Measurements from ENCODE around the gene SELENOS.

The SELENOS gene, protein sequence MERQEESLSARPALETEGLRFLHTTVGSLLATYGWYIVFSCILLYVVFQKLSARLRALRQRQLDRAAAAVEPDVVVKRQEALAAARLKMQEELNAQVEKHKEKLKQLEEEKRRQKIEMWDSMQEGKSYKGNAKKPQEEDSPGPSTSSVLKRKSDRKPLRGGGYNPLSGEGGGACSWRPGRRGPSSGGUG

DNA sequence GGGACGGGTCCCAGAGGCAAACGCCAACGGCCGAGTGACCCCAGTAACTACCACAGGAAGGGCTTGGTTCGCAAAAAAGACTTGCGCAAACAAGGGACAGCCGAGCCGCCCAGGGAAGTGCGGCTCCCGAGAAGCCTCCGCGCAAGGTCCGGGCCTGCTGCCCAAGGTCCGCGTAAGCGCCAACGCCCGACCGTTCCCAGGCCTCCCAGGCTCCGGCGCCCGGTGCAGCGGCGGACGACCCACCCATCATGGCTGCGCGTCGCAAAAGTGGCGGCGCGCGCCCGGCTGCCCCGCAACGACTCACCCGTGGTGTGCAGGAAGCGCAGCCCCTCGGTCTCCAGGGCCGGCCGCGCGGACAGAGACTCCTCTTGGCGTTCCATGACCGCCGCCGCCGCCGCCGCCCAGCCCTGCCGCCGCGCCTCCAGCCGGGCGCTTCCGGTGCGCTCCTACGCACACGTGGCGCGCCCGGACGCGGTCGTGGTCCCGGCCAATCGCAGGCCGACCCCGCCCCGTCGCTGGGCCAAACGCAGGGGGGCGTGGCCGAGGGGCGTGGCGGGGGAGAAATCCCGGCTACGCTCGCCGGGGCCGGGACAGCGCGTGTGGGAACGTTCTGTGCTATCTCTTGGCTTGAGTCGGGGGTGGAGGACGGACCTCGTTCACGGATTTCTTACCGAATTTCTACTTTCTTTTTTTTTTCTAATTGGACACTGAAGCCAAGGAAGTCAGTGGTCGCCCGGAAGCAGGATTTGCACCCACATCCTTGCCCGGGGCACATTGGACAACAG, at the start of gene SELENOS:
TSS of gene SELENOS (minus strand) at position 448 of the 785 bp plus-strand sequence. CDS start at position 380, 68 bp downstream.
- DNase-seq (ENCODE audit: low spot score), result peak; percentile 81

DNA sequence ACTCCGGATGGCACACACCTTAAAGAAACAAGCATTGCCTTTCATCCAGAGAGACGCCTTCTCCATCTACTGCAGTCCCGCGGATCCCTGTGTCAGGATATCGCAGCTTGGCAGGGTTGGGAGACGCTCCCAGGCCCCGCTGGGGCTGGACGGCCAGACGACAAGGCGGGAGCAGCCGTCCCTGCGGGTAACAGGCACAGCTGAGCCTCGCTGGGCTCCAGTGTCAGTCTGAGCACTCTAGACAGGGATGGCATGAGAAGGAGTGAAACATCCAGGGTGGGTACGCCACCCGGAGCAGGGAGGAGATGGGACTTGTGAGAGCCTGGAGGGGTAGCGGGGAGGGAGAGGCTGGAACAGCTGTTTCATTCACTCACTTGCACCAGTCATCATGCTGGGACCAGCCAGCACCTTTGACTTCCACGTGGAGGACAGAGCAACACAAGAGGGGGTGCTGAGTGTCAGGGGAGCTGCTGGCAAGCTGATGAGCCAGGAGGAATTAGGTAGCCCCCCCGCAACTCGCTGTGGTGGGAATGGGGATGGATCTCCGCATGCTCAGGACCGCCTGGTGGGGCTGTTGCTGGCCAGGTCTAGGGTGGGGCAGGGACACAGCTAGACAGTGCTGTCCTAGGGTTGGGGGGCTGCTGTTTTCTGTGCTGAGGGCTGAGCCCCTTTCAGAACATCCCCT, 49.3 kb upstream of the SELENOS start:
- no peak for DNase-seq (ENCODE audit: low spot score)

DNA sequence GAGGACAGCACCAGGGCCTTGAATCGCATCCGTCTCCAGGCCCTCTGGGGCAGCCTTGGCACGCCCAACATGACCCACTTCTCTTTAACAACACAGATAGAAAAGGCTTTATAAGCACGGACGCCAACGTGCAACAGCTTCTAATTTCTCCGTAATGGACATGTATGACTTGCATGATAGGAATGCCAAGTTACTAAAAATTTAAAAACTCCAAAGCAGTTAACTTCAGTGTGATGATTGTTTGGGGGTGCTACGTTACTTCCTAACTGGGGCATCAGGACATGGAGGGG, 48.7 kb upstream of the SELENOS start:
- no peak for DNase-seq (ENCODE audit: low spot score)

DNA sequence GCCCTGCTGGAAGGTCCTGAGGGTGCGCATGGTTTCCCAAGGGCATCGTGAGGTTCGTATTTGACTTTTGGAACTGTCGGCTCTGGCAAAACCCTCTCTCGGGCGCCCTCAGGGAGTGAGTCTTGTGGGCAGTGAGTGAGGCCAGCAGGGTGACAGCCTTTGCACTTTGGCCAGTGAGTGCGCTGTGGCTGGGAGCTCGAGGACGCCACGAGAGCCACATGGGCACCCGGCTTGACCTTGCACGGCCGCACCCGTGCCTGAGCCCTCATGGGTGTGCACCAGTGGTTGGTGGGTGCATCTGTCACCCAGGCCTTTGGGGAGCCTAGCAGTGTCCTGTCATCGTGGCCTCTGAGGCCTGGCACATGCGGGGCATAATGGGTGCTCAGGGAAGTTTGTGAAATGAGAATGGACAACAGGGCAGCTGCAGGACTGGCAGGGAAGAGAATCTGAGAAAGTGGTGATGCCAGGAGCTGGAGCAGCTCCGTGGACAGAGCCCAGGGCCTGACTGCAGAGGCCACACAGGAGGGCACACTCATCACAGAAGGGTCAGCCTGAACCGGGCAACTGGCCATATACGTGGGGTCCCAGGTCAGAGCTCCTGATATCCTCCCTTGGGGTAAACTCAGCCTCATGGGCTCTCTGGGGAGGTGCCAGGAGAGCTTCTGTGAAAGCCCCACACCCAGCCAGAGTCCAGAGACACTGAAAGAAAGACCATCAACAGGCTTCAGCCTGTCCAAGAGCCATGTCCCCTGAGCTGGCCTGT, 48.2 kb upstream of the SELENOS start:
- no peak for DNase-seq (ENCODE audit: low spot score)

DNA sequence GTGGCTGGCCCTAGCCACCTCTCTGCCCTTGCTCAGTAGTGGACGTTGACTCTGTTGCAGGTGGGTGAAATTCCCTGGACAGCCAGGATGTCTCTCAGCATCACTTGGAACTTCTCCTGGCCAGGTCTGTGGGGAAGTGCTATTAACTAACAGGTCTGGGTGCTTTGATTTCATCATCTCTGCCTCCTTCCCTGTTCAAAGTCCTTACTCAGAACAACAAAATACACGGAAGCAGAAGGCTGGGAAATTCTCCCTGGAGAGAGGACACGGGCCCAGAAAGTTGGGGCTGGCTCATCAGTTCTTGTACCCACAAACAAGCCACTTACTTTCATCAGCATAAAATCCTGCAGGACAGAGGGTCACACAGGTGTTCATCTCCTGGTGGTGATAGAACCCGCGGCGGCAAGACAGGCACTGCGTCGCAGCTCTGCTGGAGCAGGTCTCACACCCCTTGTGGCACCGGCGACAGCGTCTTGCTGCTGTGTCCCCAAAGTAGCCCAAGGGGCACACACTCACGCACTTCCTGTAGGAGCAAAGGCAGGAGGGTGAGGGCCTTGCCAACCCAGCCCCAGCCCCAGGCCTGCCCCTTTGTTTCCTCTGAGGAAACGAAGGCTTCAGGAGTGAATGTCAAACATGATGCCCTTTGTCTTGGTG, 47.4 kb upstream of the SELENOS start:
- no peak for DNase-seq (ENCODE audit: low spot score)

DNA sequence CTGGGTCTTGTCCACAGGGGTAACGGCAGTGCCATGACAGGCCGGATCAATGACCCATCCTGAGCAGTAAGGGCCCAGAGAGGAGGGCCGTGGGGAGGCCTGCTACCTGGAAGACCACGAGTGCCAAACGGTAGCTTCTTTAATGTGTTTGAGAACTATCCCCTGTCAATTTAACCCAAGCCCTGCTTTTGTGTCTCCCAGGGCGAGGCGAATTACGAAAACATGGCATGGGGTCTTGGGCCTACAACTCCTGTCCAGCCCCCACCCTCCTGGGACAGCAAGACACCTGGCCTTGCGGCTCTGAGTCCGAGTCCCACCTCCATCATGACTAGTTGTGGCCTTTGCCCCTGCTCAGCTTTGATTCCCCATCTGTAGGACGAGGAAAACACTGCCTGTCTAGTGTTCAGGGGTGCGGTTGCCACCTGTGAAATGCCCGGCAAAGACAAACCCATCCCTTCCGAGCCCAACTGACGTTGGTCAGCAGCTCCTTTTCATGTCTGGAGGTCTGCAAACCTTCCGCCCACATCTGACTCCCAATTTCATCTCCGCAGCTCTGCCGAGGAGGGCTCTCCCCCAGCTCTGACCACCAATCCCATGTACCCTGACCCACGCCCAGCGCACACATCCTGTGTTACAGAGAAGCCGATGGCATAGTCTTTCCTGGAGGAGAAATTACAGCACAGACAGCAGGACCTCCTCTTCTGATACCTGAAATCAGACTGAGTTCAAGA, 46.7 kb upstream of the SELENOS start:
- DNase-seq (ENCODE audit: low spot score), result no peak

DNA sequence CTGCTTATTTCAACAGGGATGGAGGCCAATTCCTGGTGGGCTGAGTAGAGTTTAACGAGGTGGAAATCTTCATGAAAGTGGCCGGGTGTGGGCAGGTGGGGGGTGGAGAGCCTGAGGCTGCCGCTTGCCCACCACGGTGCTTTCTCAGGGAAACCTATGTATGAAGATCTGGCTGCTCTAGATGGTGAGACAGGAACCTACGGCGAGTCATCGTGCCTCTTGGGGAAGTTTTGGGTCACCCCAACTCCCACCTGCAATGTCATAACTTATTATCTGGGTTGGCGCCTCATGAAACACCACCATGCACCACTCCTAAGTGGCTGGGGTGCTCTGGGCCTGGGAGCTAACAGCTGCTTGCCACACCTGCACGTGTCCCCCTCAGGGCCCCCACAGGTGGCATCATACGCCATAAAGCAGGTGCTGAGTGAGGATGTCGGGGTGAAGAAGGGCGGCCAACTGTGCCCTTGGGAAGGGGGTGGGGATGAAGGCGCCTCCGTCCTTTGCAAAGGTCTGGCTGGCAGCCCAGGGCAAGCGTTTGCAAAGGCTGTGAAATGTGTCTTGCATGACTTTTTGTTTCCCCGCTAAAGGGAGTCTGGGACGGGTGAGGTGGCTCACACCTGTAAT, 45.7 kb upstream of the SELENOS start:
- DNase-seq (ENCODE audit: low spot score), result no peak

DNA sequence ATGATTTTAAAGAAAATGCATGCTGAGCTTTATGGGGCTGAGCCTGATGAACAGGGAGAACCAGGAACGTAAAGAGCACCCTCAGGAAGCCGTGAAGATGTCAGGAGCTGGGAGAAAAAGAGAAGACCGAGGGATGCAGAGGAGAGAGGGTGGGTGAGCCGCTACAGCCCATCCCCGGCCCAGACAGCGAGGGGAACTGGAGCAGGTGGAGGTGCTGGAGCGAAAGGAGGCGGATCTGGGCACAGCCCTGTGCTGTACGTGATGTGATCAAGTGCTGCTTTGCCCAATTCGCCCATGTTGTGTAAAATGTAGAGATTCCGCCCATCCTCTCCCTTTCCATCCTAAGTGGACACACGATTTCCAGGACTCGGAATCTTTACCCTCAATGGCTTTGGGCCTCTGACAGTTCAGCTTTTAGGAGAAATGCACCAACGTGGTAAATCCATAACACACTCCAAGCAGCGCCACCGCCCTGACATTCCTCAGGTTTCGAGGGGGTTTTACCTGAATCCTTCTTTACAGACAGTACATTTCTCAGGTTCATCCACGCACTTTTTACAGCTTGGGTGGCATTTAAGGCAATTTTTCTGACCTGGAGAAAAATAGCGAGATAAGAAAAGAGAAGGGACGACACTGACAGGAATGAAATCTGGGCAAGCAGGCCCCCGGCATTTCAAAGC, 44.9 kb upstream of the SELENOS start:
- DNase-seq (ENCODE audit: low spot score), result no peak

DNA sequence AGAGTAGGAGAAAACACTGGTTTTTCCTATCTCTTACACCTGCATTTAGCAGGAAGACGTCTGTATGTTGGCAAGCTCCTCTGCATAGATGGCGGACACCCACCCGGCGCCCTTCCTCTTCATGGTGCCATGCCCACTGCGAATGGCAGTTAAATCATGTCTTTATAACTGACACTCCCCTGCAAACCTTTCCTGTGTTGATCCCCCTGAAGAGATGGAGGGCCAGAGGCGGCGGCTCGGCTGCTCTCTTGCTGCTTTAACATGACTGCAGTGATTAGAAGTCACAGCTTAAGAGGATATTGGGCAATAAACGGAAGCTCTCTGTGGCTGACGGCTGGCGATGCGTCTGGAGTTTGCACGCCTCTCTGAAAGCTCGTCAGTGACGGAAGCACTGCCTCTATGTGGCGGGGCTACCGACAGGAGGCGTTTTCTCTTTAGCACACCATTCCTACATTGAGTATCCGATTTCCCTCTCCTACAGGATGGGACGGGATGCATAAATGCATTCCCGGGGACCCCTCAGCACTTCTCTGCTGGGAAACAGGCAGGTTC, 43.3 kb upstream of the SELENOS start:
- DNase-seq (ENCODE audit: low spot score), result no peak

DNA sequence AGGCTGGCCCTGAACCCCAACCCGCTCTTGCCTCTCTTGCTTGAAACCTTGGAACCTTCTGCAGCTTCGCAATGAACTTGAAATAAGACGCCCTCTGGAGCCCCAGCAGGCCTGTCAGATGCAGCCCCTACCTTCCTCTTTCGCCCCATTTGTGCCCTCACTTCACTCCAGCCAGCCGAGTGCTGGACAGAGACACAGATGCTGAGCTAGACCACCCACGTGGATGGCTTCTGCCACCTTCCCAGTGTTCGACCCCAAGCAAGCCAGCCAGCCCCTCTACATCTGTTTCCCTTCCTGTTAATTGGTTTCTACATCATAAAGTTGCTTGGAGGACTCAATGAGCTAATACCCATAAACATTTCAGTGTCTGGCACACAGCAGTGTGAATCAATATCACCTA, 41.6 kb upstream of the SELENOS start:
- DNase-seq (ENCODE audit: low spot score), result no peak

DNA sequence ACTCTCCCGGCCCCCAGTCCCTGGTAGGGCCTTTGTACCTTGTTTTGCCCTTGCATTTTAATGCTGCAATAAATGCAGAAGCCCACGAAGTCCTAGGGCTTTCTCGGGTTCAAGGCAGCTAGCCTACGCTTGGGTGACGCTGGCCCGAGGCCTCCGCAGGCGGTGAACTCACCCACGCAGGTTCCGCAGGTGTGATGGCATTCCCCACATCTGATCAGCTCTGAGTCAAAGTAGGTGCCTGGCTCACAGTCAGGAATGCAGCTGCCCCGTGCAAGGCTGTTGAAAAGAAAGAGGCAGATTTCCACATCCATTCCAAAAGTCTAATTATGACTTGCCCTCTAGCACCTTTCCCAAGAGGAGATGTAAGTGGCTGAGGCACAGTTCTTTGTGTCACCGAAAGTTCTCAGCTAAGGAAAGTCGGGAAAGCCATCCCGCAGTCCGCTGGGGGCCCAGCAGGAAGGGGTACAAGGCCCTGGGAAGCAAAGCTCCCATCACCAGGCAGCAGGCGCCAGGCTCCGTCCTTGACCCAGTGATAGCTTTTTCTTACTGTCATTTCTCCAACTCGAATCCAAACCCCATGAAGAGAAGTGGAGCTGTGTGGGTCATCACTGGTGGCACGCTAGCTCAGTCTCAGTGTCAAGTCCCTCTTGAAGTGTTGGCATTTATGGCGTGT, 41.0 kb upstream of the SELENOS start:
- no peak for DNase-seq (ENCODE audit: low spot score)

DNA sequence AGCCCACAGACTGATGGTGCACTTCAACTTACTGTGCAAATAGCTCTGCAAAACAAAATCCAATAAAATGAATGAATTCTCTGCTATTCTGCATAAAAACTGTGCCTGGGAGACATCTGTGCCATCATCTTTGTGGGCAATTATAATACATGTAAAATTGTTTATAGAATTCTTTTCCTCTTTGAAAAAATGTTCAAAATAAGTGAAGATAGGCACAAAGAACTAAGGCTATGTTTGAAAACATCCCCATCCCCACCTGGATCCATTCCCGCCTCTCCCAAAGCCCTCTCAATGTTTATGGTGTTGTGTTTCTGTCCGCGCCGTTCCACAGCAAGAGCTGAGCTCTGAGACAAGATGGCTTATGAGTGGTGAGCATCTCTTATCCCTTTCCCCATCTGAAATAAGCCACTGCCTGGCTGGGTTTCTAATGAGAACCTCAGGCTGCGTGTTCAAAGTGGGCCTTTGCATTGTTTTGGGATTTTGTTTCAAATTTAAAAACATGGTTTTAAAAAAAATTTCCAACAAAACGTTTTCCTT, 40.1 kb upstream of the SELENOS start:
- no peak for DNase-seq (ENCODE audit: low spot score)

DNA sequence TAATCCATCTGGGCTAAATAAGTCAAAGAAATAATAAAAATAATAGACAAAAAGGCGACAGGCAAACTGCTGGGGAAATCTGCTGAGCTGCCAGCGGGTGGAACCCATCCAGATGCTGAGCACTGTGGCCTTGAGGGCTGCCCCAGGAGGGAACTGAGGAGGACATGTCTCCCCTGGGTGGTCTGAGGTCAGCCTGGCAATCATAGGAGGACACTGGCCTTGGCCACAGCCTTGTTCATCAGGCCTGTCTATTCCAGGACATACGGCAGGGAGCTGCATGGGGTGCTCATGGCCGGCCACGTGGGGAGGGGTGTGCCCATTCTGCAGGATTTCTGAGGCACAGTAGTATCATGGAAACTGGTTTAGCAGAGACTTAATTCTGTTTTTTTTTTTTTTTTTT, 39.2 kb upstream of the SELENOS start:
- no peak for DNase-seq (ENCODE audit: low spot score)

DNA sequence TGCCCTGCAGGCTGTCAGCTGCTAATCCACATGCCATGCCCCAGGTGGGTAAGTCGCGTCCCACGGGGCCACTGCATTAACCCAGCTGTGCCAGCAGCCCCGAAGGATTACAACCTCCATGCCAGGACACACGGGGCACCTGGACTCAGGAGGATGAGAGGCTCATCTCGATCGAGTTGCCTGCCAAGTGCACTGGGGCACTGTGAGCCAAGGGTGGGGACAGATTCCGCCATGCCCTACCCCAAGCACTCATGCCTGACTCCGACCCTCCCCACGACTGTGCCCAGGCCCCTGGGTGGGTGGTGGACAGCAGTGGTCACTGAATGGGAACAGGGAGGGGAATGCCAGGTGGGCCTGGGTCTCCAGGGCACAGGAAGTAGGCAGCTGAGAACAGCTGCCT, 38.5 kb upstream of the SELENOS start:
- DNase-seq (ENCODE audit: low spot score), result no peak

DNA sequence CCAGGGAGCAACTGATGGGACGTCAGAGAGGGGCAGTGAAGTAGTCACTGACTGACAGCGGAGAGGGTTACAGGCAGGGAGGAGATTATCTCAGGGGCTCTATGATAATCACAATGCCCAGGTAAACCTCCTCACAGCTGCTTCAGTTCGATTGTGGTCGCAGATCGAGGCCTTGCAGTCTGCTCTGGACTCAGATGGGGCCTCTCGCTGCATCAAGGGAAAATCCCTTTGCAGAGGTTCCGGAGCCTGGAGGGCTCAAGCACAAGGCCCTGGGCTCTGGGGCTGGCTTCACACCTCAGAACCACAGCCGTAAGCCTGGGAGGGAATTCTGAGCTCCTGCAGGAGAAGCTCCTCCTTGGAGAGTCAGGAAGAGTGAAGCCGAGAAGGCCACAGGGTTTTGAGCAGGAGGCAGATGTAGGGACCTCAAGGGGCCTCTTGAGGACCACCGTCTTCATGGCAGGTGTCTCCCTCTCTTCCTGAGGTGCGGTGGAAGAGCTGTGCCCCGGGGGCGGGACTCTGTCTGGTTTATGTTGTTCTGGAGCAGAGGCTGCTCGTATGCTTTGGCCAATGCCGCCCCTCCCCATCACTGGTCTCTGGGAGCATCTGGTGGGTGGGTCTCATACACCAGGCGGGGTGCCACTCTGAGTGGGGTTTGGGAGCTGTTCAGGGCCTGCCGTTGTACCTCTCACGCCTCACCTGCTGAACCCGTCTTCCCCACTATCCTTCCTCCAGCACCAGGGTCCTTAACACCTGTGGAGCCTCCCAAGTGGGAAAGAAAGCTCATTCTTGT, 37.2 kb upstream of the SELENOS start:
- DNase-seq (ENCODE audit: low spot score), result no peak

DNA sequence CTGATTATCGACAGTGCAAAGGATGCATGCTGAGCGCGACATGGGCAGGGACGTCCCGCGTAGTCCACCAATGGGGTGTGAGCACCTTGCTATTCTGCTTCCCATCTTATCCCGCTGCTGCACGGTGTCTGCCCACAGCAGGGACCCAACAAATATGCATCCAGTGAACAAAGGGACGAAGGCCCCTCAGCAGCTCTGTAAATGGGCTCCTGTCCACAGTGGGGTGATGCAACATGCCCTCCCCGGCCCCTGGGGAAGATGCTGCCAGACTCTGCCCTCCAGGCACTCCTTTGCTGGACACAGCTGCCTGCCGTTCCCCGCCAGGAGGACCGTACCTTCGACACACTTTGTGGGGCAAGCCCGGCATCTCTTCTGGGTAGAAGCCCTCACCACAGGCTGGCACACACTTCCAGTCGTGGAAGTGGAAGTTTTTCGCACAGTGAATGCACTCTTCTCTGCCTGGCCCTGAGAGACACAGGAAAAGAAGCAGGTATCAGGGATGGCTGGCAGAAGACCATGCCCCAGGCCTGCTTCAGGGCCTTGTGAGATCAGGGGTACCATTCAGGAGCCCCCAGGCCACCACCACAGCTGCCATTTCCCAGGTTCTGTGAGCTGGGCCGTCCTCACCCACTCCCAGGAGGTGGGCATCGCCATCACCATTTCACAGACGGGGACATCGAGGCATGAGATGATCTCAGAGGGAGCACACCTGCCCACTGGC, 35.9 kb upstream of the SELENOS start:
- DNase-seq (ENCODE audit: low spot score), result no peak

DNA sequence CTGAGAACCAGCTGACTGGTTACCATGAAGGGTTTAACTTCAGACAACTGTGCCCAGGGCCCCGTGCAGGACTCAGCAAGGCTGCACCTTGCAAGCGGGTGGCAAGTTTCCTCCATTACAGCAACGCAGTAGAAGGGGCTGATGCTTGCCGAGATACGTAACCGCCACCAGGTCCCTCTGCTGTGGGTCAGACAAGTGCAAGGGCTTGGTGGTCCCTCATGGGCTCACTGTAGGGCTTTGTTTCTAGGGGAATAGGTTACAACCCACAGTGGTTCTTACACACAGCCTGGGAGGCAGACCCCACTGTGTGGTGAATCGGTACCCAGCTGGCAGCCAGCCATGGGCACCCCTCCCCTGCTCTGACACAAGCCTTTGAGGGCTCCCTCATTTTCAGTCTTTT, 33.2 kb upstream of the SELENOS start:
- DNase-seq (ENCODE audit: low spot score), result no peak

DNA sequence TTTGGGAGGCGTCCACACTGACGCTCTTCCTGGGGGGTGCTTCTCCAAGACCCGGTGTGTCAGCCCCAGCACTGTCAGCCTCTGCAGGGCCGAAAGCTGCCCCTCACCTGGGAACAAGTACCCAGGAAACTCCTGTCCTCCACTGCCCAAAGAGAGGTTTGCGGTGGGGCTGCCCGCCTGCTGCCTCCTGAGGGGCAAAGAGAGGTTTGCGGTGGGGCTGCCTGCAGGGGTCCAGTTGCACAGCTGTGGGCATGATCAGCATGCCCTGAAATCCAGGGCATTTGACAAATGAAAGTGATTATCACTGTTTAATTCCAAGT, 32.8 kb upstream of the SELENOS start:
- no peak for DNase-seq (ENCODE audit: low spot score)

All from kidney capillary endothelial cell (primary cell).